ENCODE measurements around the gene UTY. TPM values are rescaled to one million over a fixed set of nuclear protein-coding genes. Genes with fewer than 3 reads are reported as not detected.

UTY gene
- total and polyA plus RNA-seq, 8 donors, result 1.9 to 54.0 (median 11.2) TPM; not detected in 3

DNA sequence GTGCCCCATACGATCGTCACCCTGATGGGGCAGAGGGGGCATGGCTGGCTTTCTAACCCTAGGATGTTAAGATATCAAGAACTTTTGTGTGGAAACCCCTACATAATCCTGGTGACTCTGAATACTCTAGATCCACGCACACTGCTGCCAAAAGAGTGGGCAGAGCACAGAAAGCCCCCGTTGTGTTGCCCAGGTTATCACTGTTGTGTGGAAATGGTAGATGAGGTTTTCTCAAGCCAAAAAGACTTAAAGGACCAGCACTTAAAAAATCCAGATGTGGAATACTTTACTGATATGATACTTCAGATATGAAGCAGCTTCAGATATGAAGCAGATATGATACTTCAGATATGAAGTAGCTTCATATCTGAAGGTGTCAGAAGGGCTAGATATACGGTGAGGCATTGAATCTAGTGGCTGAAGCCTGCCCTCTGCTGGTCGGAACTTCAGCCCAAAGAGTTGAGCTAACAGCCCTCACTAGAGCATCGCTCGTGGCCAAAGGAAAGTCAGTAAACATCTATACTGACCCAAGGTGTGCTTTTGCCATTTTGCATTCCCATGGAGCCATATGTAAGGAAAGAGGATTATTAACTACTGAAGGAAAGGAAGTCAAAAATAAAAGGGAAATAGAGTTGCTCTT, 136.4 kb downstream of the UTY start:
- Histone ChIP-seq H3K27me3 (no peaks in the 10 kb centered on the region), H3K4me1 (peaks cover 0 to 7% (median 0%) of the 10 kb centered on the region in 4 donors), H3K4me3 (no peak overlapping the region), H3K36me3 (peaks cover 0 to 36% (median 0%) of the 10 kb centered on the region in 4 donors), H3K27ac (no peak overlapping the region), H3K9me3 (no peaks in the 10 kb centered on the region)
- 55 to 70% (median 56%) methylated on average over 7 to 8 of the region's 8 CpGs; no CpG with 5 or more reads in 2 of the 5 donors for WGBS, 5 donors
- TF ChIP-seq, protein P1, sequence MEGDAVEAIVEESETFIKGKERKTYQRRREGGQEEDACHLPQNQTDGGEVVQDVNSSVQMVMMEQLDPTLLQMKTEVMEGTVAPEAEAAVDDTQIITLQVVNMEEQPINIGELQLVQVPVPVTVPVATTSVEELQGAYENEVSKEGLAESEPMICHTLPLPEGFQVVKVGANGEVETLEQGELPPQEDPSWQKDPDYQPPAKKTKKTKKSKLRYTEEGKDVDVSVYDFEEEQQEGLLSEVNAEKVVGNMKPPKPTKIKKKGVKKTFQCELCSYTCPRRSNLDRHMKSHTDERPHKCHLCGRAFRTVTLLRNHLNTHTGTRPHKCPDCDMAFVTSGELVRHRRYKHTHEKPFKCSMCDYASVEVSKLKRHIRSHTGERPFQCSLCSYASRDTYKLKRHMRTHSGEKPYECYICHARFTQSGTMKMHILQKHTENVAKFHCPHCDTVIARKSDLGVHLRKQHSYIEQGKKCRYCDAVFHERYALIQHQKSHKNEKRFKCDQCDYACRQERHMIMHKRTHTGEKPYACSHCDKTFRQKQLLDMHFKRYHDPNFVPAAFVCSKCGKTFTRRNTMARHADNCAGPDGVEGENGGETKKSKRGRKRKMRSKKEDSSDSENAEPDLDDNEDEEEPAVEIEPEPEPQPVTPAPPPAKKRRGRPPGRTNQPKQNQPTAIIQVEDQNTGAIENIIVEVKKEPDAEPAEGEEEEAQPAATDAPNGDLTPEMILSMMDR (IDR thresholded peaks at IDR 0.05), result peak in 1 of 7 experiments; percentile 37
- no peak for TF ChIP-seq POLR2AphosphoS5 (IDR thresholded peaks at IDR 0.05)
- intact Hi-C loops (cut with DNase I; ENCODE audit: low total_unique reads), result no loop called here
- DNase-seq, result no peak

DNA sequence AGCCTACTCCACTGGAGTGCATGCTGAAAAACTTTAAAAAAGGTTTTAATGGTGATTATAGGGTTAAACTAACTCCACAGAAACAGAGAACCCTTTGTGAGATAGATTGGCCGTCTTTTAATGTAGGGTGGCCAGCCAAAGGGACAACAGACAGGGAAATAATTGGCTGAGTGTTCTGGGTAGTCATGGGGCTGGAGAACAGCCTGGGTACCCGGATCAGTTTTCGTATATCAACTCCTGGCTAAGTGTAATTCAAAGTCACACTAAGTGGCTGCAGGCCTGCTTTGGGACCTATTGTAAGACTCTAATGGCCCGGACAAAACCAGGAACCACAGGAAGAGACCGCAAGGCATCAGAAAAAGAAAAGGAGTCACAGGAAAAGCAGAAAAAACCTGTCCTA, 139.9 kb downstream of the UTY start:
- Histone ChIP-seq H3K4me3 (no peak overlapping the region), H3K27ac (no peak overlapping the region), H3K4me1 (peaks cover 0 to 7% (median 0%) of the 10 kb centered on the region in 4 donors), H3K36me3 (peaks cover 0 to 40% (median 0%) of the 10 kb centered on the region in 4 donors), H3K27me3 (no peaks in the 10 kb centered on the region), H3K9me3 (no peaks in the 10 kb centered on the region)
- DNase-seq, result no peak
- intact Hi-C loops (cut with DNase I; ENCODE audit: low total_unique reads), result no loop called here
- no peak for TF ChIP-seq POLR2AphosphoS5 (IDR thresholded peaks at IDR 0.05)
- no peak for TF ChIP-seq POLR2A (IDR thresholded peaks at IDR 0.05)
- no peak for TF ChIP-seq EP300 (IDR thresholded peaks at IDR 0.05)
- TF ChIP-seq, protein P1 (IDR thresholded peaks at IDR 0.05), result no peak
- 44 to 56% (median 49%) methylated on average over 5 of the region's 5 CpGs; no CpG with 5 or more reads in 2 of the 5 donors for WGBS, 5 donors

DNA sequence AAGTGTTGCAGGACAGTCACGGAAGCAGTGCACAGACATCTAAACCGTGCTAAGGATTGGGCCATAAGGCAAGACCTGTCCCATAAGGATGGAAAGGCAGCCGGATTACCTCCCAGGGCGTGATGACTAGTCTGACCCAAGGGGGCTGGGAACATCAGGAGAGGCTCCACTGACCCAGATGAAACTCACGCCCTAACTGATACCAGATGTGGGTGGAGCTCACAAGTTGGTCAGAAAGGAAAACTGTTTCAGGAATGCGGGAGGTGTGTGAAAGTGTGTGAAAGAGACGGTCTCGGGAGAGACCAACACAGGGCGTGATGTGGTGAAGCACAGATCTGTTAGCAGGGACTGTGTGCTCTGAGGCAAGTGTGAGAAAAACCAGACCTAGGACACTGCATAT, 140.5 kb downstream of the UTY start:
- no peaks in the 10 kb centered on the region for H3K9me3 ChIP-seq
- no peak for DNase-seq
- TF ChIP-seq POLR2AphosphoS5 (IDR thresholded peaks at IDR 0.05), result no peak
- TF ChIP-seq POLR2A (IDR thresholded peaks at IDR 0.05), result no peak
- TF ChIP-seq EP300 (IDR thresholded peaks at IDR 0.05), result no peak
- TF ChIP-seq, protein P1 (IDR thresholded peaks at IDR 0.05), result no peak
- 87 to 92% (median 90%) methylated on average over 8 to 9 of the region's 9 CpGs; no CpG with 5 or more reads in 2 of the 5 donors for WGBS, 5 donors
- peaks cover 0 to 45% (median 0%) of the 10 kb centered on the region in 4 donors for H3K36me3 ChIP-seq
- H3K27me3 ChIP-seq, result no peaks in the 10 kb centered on the region
- no peak overlapping the region for H3K4me3 ChIP-seq
- intact Hi-C loops (cut with DNase I; ENCODE audit: low total_unique reads), result no loop called here
- H3K4me1 ChIP-seq, result peaks cover 0 to 7% (median 0%) of the 10 kb centered on the region in 4 donors
- H3K27ac ChIP-seq, result no peak overlapping the region

DNA sequence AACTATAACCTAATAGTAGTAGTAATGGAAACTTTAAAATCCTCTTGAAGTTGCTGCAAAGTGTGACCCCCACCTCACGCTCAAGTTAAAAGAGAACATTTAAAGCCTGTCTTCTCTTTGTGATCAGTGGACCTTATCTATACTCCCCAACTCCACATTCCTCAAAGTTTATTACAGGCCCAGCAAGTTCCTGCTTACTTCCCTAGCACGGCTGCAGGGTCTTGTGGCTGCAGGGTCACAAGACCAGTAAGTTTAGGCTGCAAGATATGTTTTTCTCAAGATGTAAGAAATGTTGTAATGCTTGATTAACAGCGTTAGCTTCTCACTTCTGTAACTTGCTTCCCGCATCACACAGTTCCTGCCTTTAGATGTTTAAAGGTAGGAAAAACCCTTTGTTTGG, 141.1 kb downstream of the UTY start:
- TF ChIP-seq EP300 (IDR thresholded peaks at IDR 0.05) (no peak), POLR2A (IDR thresholded peaks at IDR 0.05) (no peak), POLR2AphosphoS5 (IDR thresholded peaks at IDR 0.05) (no peak)
- TF ChIP-seq, protein P1 (IDR thresholded peaks at IDR 0.05), result no peak
- intact Hi-C loops (cut with DNase I; ENCODE audit: low total_unique reads), result no loop called here
- Histone ChIP-seq H3K27me3 (no peaks in the 10 kb centered on the region), H3K4me1 (peaks cover 0 to 7% (median 0%) of the 10 kb centered on the region in 4 donors), H3K9me3 (no peaks in the 10 kb centered on the region), H3K36me3 (peaks cover 0 to 52% (median 0%) of the 10 kb centered on the region in 4 donors), H3K4me3 (no peak overlapping the region), H3K27ac (no peak overlapping the region)
- DNase-seq, result no peak
- 51 to 72% (median 64%) methylated on average over 4 of the region's 4 CpGs; no CpG with 5 or more reads in 2 of the 5 donors for WGBS, 5 donors
